H1 (cell line): ENCODE measurements around the gene TMTC2. TPM values are rescaled to one million over a fixed set of nuclear protein-coding genes. Genes with fewer than 3 reads are reported as not detected.

Experiments
- CBX8 ChIP-seq: fragments of 300-800, 300-1000 bp; sonication (generic); IDR thresholded peaks from 2 replicates; pipeline ENCODE4 v1.7.1; 2016; ENCODE audit warnings: low read depth, low read length, borderline replicate concordance
- CREB1 ChIP-seq: IDR thresholded peaks from 2 replicates; pipeline ENCODE4 v1.6.1; 2012; ENCODE audit warnings: inconsistent platforms
- NRF1 ChIP-seq: IDR thresholded peaks from 2 replicates; pipeline ENCODE4 v1.6.1; 2011; ENCODE audit warnings: mild to moderate bottlenecking, low read depth, low read length, improper control_type of control experiment
- POU5F1 ChIP-seq: IDR thresholded peaks from 2 replicates; pipeline ENCODE4 v1.6.1; 2011; ENCODE audit warnings: low read depth, mild to moderate bottlenecking, low read length, moderate library complexity
- RBBP5 ChIP-seq: IDR thresholded peaks from 2 replicates; pipeline ENCODE4 v1.7.1; 2012; ENCODE audit warnings: low read depth, mild to moderate bottlenecking, inconsistent platforms, low read length, moderate library complexity, borderline replicate concordance
- SIN3A ChIP-seq, 2 experiments: IDR thresholded peaks in 1 of 2; conservative IDR thresholded peaks in 1 of 2; 2 replicates each; pipeline ENCODE4 v1.6.1; 2011 to 2012; ENCODE audit warnings: low read length in 2 of 2, improper control_type of control experiment in 1 of 2, low read depth in 1 of 2, mild to moderate bottlenecking in 1 of 2
- SUZ12 ChIP-seq: fragments of 200-600 bp; sonication (generic); IDR thresholded peaks from 2 replicates; pipeline ENCODE4 v1.6.1; 2012; ENCODE audit warnings: mild to moderate bottlenecking, inconsistent platforms, low read length, moderate library complexity, mixed read lengths
- YY1 ChIP-seq: IDR thresholded peaks from 2 replicates; pipeline ENCODE4 v1.6.1; 2011; ENCODE audit warnings: low read depth, mild to moderate bottlenecking, low read length
- polyA plus RNA-seq, 7 experiments: library from polyadenylated mRNA; depleted of rRNA in 3 of 7; stranded (reverse) in 5 of 7; unstranded in 2 of 7; fragments of >200 nt in 5 of 7; fragments of 200-250 nt in 2 of 7; gene quantifications; 1 replicate in 5 of 7; 2 replicates in 1 of 7; 4 replicates in 1 of 7; pipeline versions ENCODE4 v1.2.1 to v1.2.3, GENCODE V29; 2011 to 2013; ENCODE audit warnings: missing spikeins in 2 of 7, mixed read lengths in 2 of 7
- total RNA-seq: library from RNA; stranded (reverse); fragmentation: NEBNext Ultra II Directional; extraction: Animal tissue kit (Norgen Biotek cat#: 25700); gene quantifications from 2 replicates; pipeline ENCODE4 v1.2.1, GENCODE V29; 2021
- TF ChIP-seq, protein P1 (sequence below): IDR thresholded peaks from 2 replicates; pipeline ENCODE4 v1.6.1; 2012; ENCODE audit warnings: inconsistent platforms

The TMTC2 gene
- total and polyA plus RNA-seq, 2 of the 8 experiments (the other 6 are each of a cell fraction or from before 2014, with no cell fraction given): 2.3 to 3.9 TPM

DNA sequence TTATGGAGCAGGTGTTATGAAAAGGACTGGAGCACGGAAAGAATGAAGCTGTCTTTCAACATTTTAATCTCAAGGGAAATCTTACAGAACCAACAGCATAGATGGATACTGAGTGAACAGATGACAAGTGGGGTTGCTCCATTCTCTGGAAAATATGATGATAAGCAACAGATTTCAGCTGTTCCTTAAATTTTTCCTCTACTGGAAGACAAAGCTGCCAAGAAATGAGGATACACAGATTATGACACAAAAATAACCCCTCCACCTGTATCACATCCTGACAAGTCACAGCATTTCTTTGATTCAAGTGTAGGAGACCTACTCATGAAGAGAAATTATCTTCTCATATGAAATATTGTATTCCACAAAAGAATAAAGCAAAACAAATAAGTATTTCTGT, 13.0 kb upstream of the TMTC2 start (continued):
- TF ChIP-seq NRF1 (no peak), RBBP5 (no peak), CBX8 (no peak), POU5F1 (no peak), SUZ12 (no peak), YY1 (no peak), SIN3A (conservative IDR thresholded peaks at IDR 0.05 in 1 of 2, IDR thresholded peaks at IDR 0.05 in 1 of 2; ENCODE audit: low read depth in 1 of 2, low read length in 2 of 2) (no peak), CREB1 (no peak)
- TF ChIP-seq, protein P1, sequence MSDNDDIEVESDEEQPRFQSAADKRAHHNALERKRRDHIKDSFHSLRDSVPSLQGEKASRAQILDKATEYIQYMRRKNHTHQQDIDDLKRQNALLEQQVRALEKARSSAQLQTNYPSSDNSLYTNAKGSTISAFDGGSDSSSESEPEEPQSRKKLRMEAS: no peak
